Stimulated activated naive B cell treated with anti-CD40 and anti-IgM and Interleukin-4, amounts not matched to agents 10 μg/mL and 1 μg/mL and 100 μg/mL, for 72 hours (primary cell): ENCODE results near the gene LRP8.
"Not testable (repeated sequence)": the region's sequence is repeated elsewhere in the genome, so short reads cannot be mapped to it uniquely, and the experiment has no call there.

ENCODE experiments used
- ATAC-seq, 2 donors: fragments of 150-1000 bp; cut with Tn5 transposase; replicated peaks; 2 replicates each; pipeline ENCODE4 v1.10.0; 2021; ENCODE audit warnings: moderate library complexity in 1 of 2
- DNase-seq: peaks from one replicate; pipeline ENCODE4 v3.0.0; 2021
- H3K27ac Mint-ChIP-seq: one replicate; pipeline ENCODE4 v1.8.0; 2022; ENCODE audit warnings: mild to moderate bottlenecking, mixed read lengths
- H3K27me3 Mint-ChIP-seq, 2 donors: one replicate each; pipeline ENCODE4 v1.8.0; 2022; ENCODE audit warnings: mixed read lengths in 2 of 2
- H3K36me3 Mint-ChIP-seq, 2 donors: one replicate each; pipeline ENCODE4 v1.8.0; 2022; ENCODE audit warnings: mixed read lengths in 2 of 2, mild to moderate bottlenecking in 1 of 2
- H3K4me1 Mint-ChIP-seq, 2 donors: one replicate each; pipeline ENCODE4 v1.8.0; 2022; ENCODE audit warnings: mixed read lengths in 2 of 2, mild to moderate bottlenecking in 1 of 2
- H3K4me3 Mint-ChIP-seq, 2 donors: one replicate each; pipeline ENCODE4 v1.8.0; 2022; ENCODE audit warnings: mild to moderate bottlenecking in 2 of 2, mixed read lengths in 2 of 2, moderate library complexity in 1 of 2
- H3K9me3 Mint-ChIP-seq, 2 donors: one replicate each; pipeline ENCODE4 v1.8.0; 2022; ENCODE audit warnings: mixed read lengths in 2 of 2, mild to moderate bottlenecking in 1 of 2

LRP8 gene

GRCh38 chr1:53241828-53242227 lies 86.0 kb downstream of the LRP8 start:
- DNase-seq, result no peak
- Mint-ChIP-seq H3K4me3 (no peak overlapping the region), H3K27ac (no peak overlapping the region), H3K9me3 (no peaks in the 10 kb centered on the region), H3K4me1 (peaks cover 16 to 40% of the 10 kb centered on the region in 2 donors), H3K27me3 (no peaks in the 10 kb centered on the region), H3K36me3 (peaks cover 23 to 28% of the 10 kb centered on the region in 2 donors)
- ATAC-seq, result no peak

DNA sequence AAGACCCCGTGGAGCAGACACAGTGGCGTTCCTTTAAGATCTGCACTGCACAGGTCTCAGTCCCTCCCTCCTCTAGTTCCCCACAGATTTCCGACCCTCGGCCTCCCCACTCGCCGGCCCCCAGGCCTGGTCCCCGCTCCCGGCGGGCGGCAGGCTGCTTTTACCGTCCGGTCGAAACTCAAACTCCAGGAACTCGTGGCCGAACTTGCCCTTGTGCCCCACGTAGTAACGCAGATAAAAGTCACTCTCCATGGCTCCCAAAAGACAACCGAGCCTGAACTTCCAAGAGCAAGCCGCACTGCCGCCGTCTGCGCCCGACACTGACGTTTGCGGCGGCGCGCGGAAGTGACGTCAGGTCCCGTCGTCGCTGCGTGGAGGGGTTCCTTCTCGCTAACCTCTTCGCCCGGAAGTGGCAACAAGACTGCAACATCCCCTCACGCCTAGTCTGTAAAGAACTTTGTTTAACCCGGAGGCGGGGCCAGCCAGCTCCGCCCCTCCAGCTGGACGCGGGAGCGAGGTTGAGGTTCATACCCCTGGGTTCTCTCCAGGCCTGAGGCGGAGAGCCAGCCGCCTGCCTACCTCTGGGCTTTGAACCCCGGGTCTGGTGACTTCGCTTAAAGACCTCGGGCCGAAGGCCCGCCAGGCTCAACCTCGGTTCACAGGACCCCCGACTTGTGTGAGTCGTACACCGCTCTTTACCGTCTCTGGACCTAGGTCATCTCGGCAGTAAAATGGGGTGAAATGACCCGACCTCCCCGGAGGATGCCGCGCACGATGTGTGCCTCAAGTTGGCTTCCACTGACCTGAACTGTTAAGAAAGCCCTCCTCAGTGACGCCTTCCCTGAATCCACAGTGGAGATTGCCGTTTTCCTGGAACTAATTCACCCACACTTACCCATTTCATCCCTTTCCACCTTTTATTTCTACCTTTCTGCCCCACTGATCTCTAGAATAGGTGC lies 89.4 kb downstream of the LRP8 start, which contains the start of gene MAGOH:
Gene MAGOH, minus strand, starts transcription at position 322 of the 959 bp plus-strand sequence. Its CDS starts 70 bp downstream, at position 252.
- Mint-ChIP-seq H3K9me3 (no peaks in the 10 kb centered on the region), H3K36me3 (peaks cover 15 to 25% of the 10 kb centered on the region in 2 donors), H3K4me3 (peak within 1 kb of the TSS; percentile 98 to 100), H3K27ac (peak within 1 kb of the TSS; percentile 98), H3K4me1 (peaks cover 18 to 33% of the 10 kb centered on the region in 2 donors), H3K27me3 (no peaks in the 10 kb centered on the region)
- ATAC-seq (peak; percentile 99), DNase-seq (peak; percentile 93)

DNA sequence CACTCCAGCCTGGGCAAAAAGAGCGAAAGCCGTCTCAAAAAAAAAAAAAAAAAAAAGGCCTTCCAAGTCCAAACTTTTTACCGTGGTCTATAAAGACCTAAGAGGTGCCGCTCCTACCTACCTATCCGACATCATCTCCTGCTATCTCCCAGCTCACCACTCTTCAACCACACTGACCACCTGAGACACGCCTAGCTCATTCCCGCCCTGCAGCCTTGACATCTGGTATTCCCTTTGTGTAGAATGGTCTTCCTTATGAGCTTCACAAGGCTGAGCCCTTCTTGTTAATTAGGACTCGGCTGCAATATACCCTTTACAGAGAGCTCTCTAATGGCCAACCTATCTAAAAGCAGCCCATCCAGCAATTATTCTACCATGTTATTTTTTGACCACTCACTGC lies 90.2 kb downstream of the LRP8 start:
- Mint-ChIP-seq H3K4me1 (peaks cover 18 to 32% of the 10 kb centered on the region in 2 donors), H3K4me3 (peak overlapping the region; percentile 98 to 100), H3K36me3 (peaks cover 17 to 32% of the 10 kb centered on the region in 2 donors), H3K9me3 (no peaks in the 10 kb centered on the region), H3K27me3 (no peaks in the 10 kb centered on the region), H3K27ac (peak overlapping the region; percentile 98)
- ATAC-seq, result no peak
- DNase-seq, result no peak

DNA sequence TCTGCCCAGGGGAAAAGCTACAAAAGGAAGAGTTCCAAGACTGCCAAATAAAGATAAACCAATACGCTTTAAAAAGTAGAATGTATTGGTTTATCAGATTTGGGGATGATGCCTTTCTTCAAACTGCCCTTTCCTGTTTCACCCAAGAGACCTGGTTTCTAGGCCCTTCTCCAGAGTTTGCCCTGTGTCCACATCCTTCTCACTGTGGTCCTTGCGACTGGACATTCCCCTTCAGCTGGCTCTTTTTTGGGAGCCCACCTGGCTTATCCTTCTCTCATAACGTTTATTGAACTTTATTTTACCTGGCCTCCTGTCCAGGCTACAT lies 106.9 kb downstream of the LRP8 start:
- H3K27ac Mint-ChIP-seq, result peak overlapping the region; percentile 99
- DNase-seq (no peak), ATAC-seq (no peak)
- H3K9me3 Mint-ChIP-seq, result no peaks in the 10 kb centered on the region
- peaks cover 9 to 17% of the 10 kb centered on the region in 2 donors for H3K36me3 Mint-ChIP-seq
- no peaks in the 10 kb centered on the region for H3K27me3 Mint-ChIP-seq
- H3K4me3 Mint-ChIP-seq, result peak overlapping the region; percentile 92 to 96
- H3K4me1 Mint-ChIP-seq, result peaks cover 19 to 21% of the 10 kb centered on the region in 2 donors

GRCh38 chr1:53220171-53220961 lies 107.5 kb downstream of the LRP8 start, which contains the start of gene CZIB:
CZIB (minus strand) TSS chr1:53220634; CDS start chr1:53220575, 59 bp downstream.
- Mint-ChIP-seq H3K9me3 (no peaks in the 10 kb centered on the region), H3K36me3 (peaks cover 7 to 20% of the 10 kb centered on the region in 2 donors), H3K27ac (peak within 1 kb of the TSS; percentile 99), H3K4me3 (peak within 1 kb of the TSS; percentile 92 to 96), H3K4me1 (peaks cover 19 to 21% of the 10 kb centered on the region in 2 donors), H3K27me3 (no peaks in the 10 kb centered on the region)
- DNase-seq, result peak; percentile 95
- peak; percentile 93 to 96 for ATAC-seq

- Mint-ChIP-seq H3K27me3 (no peaks in the 10 kb centered on the region), H3K9me3 (no peaks in the 10 kb centered on the region), H3K4me1 (peaks cover 19 to 21% of the 10 kb centered on the region in 2 donors), H3K36me3 (peaks cover 9 to 20% of the 10 kb centered on the region in 2 donors), H3K4me3 (peak overlapping the region; percentile 92 to 96), H3K27ac (peak overlapping the region; percentile 99)
- ATAC-seq (no peak), DNase-seq (no peak)
Measured at GRCh38 chr1:53219711-53220110, 108.2 kb downstream of the LRP8 start.

DNA sequence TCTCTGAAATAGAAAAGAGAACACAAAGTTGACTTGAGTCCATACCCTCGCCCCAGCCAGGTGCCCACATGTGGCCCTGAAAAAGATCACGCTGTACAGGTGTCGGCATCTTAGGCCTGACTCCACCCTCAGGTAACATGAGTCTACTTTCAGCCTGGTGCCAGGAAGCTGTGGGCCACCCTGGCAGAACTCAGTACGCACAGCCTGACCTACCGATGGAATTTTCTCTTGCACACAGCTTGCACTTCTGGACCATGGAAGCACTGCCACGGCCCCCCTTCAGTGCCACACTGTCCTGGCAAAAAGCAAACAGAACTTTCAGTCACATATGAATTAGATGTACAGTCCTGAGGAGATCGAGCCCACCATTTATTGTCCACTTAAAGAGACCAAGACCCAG lies 109.7 kb downstream of the LRP8 start:
- Mint-ChIP-seq H3K36me3 (peaks cover 16 to 22% of the 10 kb centered on the region in 2 donors), H3K4me3 (no peak overlapping the region), H3K27me3 (no peaks in the 10 kb centered on the region), H3K9me3 (no peaks in the 10 kb centered on the region), H3K4me1 (peaks cover 19 to 21% of the 10 kb centered on the region in 2 donors), H3K27ac (peak overlapping the region; percentile 51)
- DNase-seq, result no peak
- ATAC-seq, result no peak

- Mint-ChIP-seq H3K27ac (no peak overlapping the region), H3K4me3 (no peak overlapping the region), H3K9me3 (no peaks in the 10 kb centered on the region), H3K27me3 (no peaks in the 10 kb centered on the region), H3K36me3 (peaks cover 37 to 49% of the 10 kb centered on the region in 2 donors), H3K4me1 (peaks cover 2 to 11% of the 10 kb centered on the region in 2 donors)
- DNase-seq (no peak), ATAC-seq (no peak)
Measured at GRCh38 chr1:53214376-53214940, 113.4 kb downstream of the LRP8 start.

- no peaks in the 10 kb centered on the region for H3K27me3 Mint-ChIP-seq
- peaks cover 62 to 65% of the 10 kb centered on the region in 2 donors for H3K36me3 Mint-ChIP-seq
- no peak overlapping the region for H3K4me3 Mint-ChIP-seq
- no peak for DNase-seq
- peaks cover 0 to 1% of the 10 kb centered on the region in 2 donors for H3K4me1 Mint-ChIP-seq
- peaks cover 10 to 11% of the 10 kb centered on the region in 2 donors for H3K9me3 Mint-ChIP-seq
- H3K27ac Mint-ChIP-seq, result no peak overlapping the region
- no peak for ATAC-seq
Measured at GRCh38 chr1:53210954-53211353, 116.9 kb downstream of the LRP8 start.

DNA sequence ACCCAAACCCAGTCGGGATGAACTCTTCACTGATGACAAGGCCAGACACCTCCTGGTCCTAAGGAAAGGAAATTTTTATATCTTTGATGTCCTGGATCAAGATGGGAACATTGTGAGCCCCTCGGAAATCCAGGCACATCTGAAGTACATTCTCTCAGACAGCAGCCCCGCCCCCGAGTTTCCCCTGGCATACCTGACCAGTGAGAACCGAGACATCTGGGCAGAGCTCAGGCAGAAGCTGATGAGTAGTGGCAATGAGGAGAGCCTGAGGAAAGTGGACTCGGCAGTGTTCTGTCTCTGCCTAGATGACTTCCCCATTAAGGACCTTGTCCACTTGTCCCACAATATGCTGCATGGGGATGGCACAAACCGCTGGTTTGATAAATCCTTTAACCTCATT lies 117.5 kb downstream of the LRP8 start:
- peaks cover 66% of the 10 kb centered on the region in 2 donors for H3K36me3 Mint-ChIP-seq

GRCh38 chr1:53207726-53208125 lies 120.1 kb downstream of the LRP8 start:
- H3K36me3 Mint-ChIP-seq, result peaks cover 79 to 86% of the 10 kb centered on the region in 2 donors
- ATAC-seq, result no peak
- H3K9me3 Mint-ChIP-seq, result peaks cover 20 to 26% of the 10 kb centered on the region in 2 donors
- peaks cover 0 to 1% of the 10 kb centered on the region in 2 donors for H3K4me1 Mint-ChIP-seq
- H3K27ac Mint-ChIP-seq, result no peak overlapping the region
- no peaks in the 10 kb centered on the region for H3K27me3 Mint-ChIP-seq
- no peak for DNase-seq
- no peak overlapping the region for H3K4me3 Mint-ChIP-seq

More for the DNA sequence above, 117.5 kb downstream of the LRP8 start:
- no peak for DNase-seq
- H3K9me3 Mint-ChIP-seq, result peaks cover 10 to 11% of the 10 kb centered on the region in 2 donors
- H3K27me3 Mint-ChIP-seq, result no peaks in the 10 kb centered on the region
- peak overlapping the region; percentile 62 for H3K27ac Mint-ChIP-seq
- no peak for ATAC-seq
- H3K4me3 Mint-ChIP-seq, result no peak overlapping the region
- peaks cover 0 to 1% of the 10 kb centered on the region in 2 donors for H3K4me1 Mint-ChIP-seq

DNA sequence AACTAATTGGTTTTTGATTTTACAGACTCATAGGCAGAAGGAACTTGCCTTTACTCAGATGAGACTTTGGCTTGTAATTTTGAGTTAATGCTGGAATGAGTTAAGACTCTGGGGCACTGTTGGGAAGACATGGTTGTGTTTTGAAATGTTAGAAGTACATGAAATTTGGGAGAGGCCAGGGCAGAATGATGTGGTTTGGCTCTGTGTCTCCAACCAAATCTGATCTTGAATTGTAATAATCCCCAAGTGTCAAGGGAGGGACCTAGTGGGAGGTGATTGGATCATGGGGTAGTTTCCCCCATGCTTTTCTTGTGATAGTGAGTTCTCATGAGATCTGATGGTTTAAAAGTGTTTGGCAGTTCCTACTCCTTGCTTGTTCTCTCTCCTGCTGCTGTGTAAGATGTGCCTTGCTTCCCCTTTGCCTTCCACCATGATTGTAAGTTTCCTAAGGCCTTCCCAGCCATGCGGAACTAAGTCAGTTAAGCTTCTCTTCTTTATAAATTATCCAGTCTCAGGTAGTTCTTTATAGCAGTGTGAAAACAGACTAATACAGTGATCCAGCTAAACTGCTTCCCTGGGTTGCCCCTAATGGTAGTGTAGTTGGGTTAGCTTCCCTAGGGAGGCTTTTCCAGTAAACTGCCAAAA lies 121.0 kb downstream of the LRP8 start:
- H3K4me3 Mint-ChIP-seq, result no peak overlapping the region
- H3K27me3 Mint-ChIP-seq, result no peaks in the 10 kb centered on the region
- H3K4me1 Mint-ChIP-seq, result peaks cover 0 to 1% of the 10 kb centered on the region in 2 donors
- DNase-seq, result no peak
- no peak for ATAC-seq
- no peak overlapping the region for H3K27ac Mint-ChIP-seq
- H3K36me3 Mint-ChIP-seq, result peaks cover 79 to 90% of the 10 kb centered on the region in 2 donors
- H3K9me3 Mint-ChIP-seq, result peaks cover 20 to 26% of the 10 kb centered on the region in 2 donors

- not testable (repeated sequence) for ATAC-seq, DNase-seq, H3K27ac Mint-ChIP-seq, H3K27me3 Mint-ChIP-seq, H3K4me1 Mint-ChIP-seq, H3K4me3 Mint-ChIP-seq
- peaks cover 20 to 26% of the 10 kb centered on the region in 2 donors for H3K9me3 Mint-ChIP-seq
- H3K36me3 Mint-ChIP-seq, result peaks cover 77 to 87% of the 10 kb centered on the region in 2 donors
Measured at GRCh38 chr1:53206083-53206685, 121.7 kb downstream of the LRP8 start.
